GM18867 (cell line): ENCODE measurements around the gene IMMP2L.

Source experiments
- ATAC-seq: cut with Tn5 transposase; IDR thresholded peaks from one replicate; pipeline ENCODE4 v1.9.1; 2021; ENCODE audit warnings: mild to moderate bottlenecking, moderate library complexity; ENCODE audit not compliant: unreplicated experiment

IMMP2L gene

GRCh38 chr7:111560773-111561653, 1.3 kb downstream of the IMMP2L start:
- ATAC-seq = no peak

GRCh38 chr7:111558991-111559390, 3.3 kb downstream of the IMMP2L start:
- peak; percentile 70 for ATAC-seq

GRCh38 chr7:111556977-111557376, 5.3 kb downstream of the IMMP2L start:
- ATAC-seq = no peak

GRCh38 chr7:111554086-111554485, 8.2 kb downstream of the IMMP2L start:
- ATAC-seq = no peak

GRCh38 chr7:111541067-111541466, 21.2 kb downstream of the IMMP2L start:
- ATAC-seq = no peak

GRCh38 chr7:111540199-111540815, 22.0 kb downstream of the IMMP2L start:
- no peak for ATAC-seq

GRCh38 chr7:111537134-111537533, 25.2 kb downstream of the IMMP2L start:
- no peak for ATAC-seq

GRCh38 chr7:111535142-111535870, 27.0 kb downstream of the IMMP2L start:
- no peak for ATAC-seq

- ATAC-seq = no peak
Measured at GRCh38 chr7:111532625-111533024, 29.7 kb downstream of the IMMP2L start.

- no peak for ATAC-seq
Measured at GRCh38 chr7:111531993-111532392, 30.3 kb downstream of the IMMP2L start.

- no peak for ATAC-seq
Measured at GRCh38 chr7:111530356-111530668, 32.0 kb downstream of the IMMP2L start.

GRCh38 chr7:111529507-111530355, 32.6 kb downstream of the IMMP2L start:
- no peak for ATAC-seq

- peak; percentile 69 for ATAC-seq
Measured at GRCh38 chr7:111528331-111528730, 34.0 kb downstream of the IMMP2L start.

- ATAC-seq = peak; percentile 94
Measured at GRCh38 chr7:111527545-111527944, 34.7 kb downstream of the IMMP2L start.

GRCh38 chr7:111525100-111525499, 37.2 kb downstream of the IMMP2L start:
- ATAC-seq = no peak

GRCh38 chr7:111521660-111522059, 40.6 kb downstream of the IMMP2L start:
- ATAC-seq = no peak

- ATAC-seq = no peak
Measured at GRCh38 chr7:111518264-111518663, 44.0 kb downstream of the IMMP2L start.

- ATAC-seq = no peak
Measured at GRCh38 chr7:111517549-111517951, 44.7 kb downstream of the IMMP2L start.

- ATAC-seq = no peak
Measured at GRCh38 chr7:111516612-111517011, 45.7 kb downstream of the IMMP2L start.

GRCh38 chr7:111513566-111513965, 48.7 kb downstream of the IMMP2L start:
- ATAC-seq = no peak

GRCh38 chr7:111511845-111512244, 50.4 kb downstream of the IMMP2L start:
- no peak for ATAC-seq
